HCT116 (cell line): Measurements from ENCODE around the gene COL15A1.

Source experiments
- TF ChIP-seq, protein P1 (sequence below): IDR thresholded peaks from 2 replicates; pipeline ENCODE4 v1.6.1; 2012
- TF ChIP-seq, protein P2 (sequence below), 3 experiments: fragments of 200-600 bp in 1 of 3; sonication (generic) in 1 of 3; IDR thresholded peaks in 2 of 3; conservative IDR thresholded peaks in 1 of 3; 2 replicates each; pipeline ENCODE4 v1.5.1; 2012 to 2017; ENCODE audit warnings: low read depth in 2 of 3, low read length in 2 of 3, antibody characterized with exemption in 1 of 3, borderline replicate concordance in 1 of 3, control low read depth in 1 of 3, mild to moderate bottlenecking in 1 of 3, mixed read lengths in 1 of 3, mixed run types in 1 of 3, moderate library complexity in 1 of 3; ENCODE audit not compliant: insufficient read depth in 1 of 3

DNA sequence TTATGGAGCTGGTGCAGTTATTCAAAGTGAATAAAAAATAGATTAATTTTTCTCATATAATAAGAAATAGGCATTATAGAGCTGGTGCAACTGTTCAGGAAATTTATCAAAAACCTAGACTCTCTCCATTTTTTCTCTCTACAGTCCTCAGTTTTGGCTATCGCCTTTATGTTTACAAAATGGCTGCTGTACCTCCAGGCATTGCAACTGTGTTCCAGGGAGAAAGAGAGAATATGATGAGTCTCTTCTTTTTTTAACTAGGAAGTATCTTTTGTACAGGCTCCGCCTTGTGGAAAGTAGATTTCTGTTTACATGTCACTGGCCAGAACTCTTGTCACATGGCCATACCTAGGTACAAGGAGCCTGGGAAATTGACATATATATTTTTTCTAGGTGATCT is 158.1 kb downstream of the COL15A1 start:
- TF ChIP-seq, protein P1, sequence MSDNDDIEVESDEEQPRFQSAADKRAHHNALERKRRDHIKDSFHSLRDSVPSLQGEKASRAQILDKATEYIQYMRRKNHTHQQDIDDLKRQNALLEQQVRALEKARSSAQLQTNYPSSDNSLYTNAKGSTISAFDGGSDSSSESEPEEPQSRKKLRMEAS: no peak
- TF ChIP-seq, protein P2, sequence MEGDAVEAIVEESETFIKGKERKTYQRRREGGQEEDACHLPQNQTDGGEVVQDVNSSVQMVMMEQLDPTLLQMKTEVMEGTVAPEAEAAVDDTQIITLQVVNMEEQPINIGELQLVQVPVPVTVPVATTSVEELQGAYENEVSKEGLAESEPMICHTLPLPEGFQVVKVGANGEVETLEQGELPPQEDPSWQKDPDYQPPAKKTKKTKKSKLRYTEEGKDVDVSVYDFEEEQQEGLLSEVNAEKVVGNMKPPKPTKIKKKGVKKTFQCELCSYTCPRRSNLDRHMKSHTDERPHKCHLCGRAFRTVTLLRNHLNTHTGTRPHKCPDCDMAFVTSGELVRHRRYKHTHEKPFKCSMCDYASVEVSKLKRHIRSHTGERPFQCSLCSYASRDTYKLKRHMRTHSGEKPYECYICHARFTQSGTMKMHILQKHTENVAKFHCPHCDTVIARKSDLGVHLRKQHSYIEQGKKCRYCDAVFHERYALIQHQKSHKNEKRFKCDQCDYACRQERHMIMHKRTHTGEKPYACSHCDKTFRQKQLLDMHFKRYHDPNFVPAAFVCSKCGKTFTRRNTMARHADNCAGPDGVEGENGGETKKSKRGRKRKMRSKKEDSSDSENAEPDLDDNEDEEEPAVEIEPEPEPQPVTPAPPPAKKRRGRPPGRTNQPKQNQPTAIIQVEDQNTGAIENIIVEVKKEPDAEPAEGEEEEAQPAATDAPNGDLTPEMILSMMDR (IDR thresholded peaks at IDR 0.05 in 2 of 3, conservative IDR thresholded peaks at IDR 0.05 in 1 of 3; ENCODE audit: borderline replicate concordance in 1 of 3, insufficient read depth in 1 of 3, low read depth in 2 of 3, low read length in 2 of 3): no peak
